NCI-H1048 (cell line): ENCODE data around the gene C10orf71.

Experiments used
- DNase-seq: peaks from one replicate; lab custom pipeline; 2025; lab: John Stamatoyannopoulos, UW

Gene C10orf71

GRCh38 chr10:49295297-49295696 is 3.7 kb upstream of the C10orf71 start:
- DNase-seq = no peak

GRCh38 chr10:49296382-49296781 is 2.6 kb upstream of the C10orf71 start:
- no peak for DNase-seq

GRCh38 chr10:49296836-49297235 is 2.1 kb upstream of the C10orf71 start:
- DNase-seq = no peak

GRCh38 chr10:49297818-49298670 is 926 bp upstream of the C10orf71 start:
- DNase-seq = no peak

- no peak for DNase-seq
These were observed 343 bp upstream of the C10orf71 start for GRCh38 chr10:49298671-49298982.

GRCh38 chr10:49299816-49300139 is 808 bp downstream of the C10orf71 start:
- no peak for DNase-seq

- DNase-seq = no peak
These were observed 1.4 kb downstream of the C10orf71 start for GRCh38 chr10:49300140-49300974.

GRCh38 chr10:49301302-49301701 is 2.3 kb downstream of the C10orf71 start:
- DNase-seq = no peak

GRCh38 chr10:49302088-49302487 is 3.1 kb downstream of the C10orf71 start:
- no peak for DNase-seq

- DNase-seq = no peak
These were observed 4.7 kb downstream of the C10orf71 start for GRCh38 chr10:49303711-49304110.

GRCh38 chr10:49304137-49304536 is 5.2 kb downstream of the C10orf71 start:
- no peak for DNase-seq

GRCh38 chr10:49307921-49308320 is 9.0 kb downstream of the C10orf71 start:
- DNase-seq = no peak

GRCh38 chr10:49308881-49309280 is 9.9 kb downstream of the C10orf71 start:
- no peak for DNase-seq

- no peak for DNase-seq
These were observed 10.9 kb downstream of the C10orf71 start for GRCh38 chr10:49309691-49310411.

GRCh38 chr10:49310460-49310859 is 11.5 kb downstream of the C10orf71 start:
- DNase-seq = no peak

GRCh38 chr10:49310901-49311554 is 12.1 kb downstream of the C10orf71 start:
- no peak for DNase-seq

GRCh38 chr10:49311555-49312236 is 12.7 kb downstream of the C10orf71 start:
- DNase-seq = no peak

GRCh38 chr10:49312246-49312869 is 13.4 kb downstream of the C10orf71 start:
- no peak for DNase-seq

- DNase-seq = no peak
These were observed 14.6 kb downstream of the C10orf71 start for GRCh38 chr10:49313501-49314070.

GRCh38 chr10:49314806-49315205 is 15.8 kb downstream of the C10orf71 start:
- no peak for DNase-seq

- no peak for DNase-seq
These were observed 19.1 kb downstream of the C10orf71 start for GRCh38 chr10:49318028-49318427.
